GM18519 (cell line): ENCODE results near the gene CD22.

Experiments
- ATAC-seq: cut with Tn5 transposase; IDR thresholded peaks from one replicate; pipeline ENCODE4 v1.9.1; 2021; ENCODE audit warnings: mild to moderate bottlenecking, moderate library complexity; ENCODE audit not compliant: unreplicated experiment, low FRiP score

Gene CD22

DNA sequence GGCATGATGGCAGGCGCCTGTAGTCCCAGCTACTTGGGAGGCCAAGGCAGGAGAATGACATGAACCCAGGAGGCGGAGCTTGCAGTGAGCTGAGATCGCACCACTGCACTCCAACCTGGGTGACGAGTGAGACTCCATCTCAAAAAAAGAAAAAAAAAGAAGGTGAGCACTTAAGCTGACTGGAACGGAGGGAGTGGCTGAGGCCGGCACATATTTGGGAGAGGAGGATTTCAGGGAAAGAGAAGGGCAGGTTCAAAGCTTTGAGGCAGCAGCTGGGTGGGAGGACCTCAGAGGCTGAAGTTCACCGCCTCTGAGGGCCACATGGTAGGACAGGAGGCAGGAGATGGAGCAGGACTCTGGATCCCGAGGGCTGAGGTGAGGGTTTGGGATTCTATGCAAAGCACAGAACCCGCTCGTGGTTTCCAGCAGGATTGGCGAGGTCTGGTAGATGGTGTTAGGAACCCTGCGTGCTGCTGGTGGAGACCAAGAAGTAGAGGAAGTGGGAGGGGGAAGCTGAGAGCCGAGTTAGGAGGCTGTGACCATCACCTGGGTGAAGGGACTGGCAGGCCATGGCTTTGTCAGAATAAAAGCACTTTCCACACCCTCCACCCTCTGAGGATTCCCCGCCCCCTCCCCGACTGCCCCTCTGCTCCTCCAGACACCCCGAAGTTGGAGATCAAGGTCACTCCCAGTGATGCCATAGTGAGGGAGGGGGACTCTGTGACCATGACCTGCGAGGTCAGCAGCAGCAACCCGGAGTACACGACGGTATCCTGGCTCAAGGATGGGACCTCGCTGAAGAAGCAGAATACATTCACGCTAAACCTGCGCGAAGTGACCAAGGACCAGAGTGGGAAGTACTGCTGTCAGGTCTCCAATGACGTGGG is 8.4 kb downstream of the CD22 start:
- ATAC-seq = no peak

DNA sequence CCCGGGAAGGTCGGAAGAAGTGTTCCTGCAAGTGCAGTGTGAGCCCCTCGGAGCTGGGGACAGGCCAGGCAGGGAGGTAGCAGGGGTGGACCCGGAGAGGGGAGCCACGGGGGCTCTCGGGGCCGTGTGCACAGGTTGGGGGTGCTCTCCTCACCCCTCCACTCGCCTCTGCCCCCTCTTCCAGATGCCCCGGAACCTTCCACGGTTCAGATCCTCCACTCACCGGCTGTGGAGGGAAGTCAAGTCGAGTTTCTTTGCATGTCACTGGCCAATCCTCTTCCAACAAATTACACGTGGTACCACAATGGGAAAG is 9.0 kb downstream of the CD22 start:
- ATAC-seq = no peak

DNA sequence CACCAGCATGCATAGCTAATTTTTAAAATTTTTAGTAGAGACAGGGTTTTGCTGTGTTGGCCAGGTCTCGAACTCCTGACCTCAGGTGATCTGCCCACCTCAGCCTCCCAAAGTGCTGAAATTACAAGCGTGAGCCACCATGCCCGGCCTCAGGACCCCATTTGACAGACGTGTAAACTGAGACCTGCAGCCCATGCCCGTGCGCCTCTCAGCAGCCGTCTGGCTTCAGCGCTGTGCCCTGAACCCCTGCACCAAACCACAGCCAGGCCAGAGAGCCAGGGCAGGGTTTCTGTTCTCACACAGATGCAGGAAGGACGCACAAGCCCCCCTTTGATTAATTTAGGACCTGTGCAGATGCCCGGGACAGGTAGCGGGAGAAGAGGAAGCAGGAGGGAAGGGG is 11.4 kb downstream of the CD22 start:
- no peak for ATAC-seq

DNA sequence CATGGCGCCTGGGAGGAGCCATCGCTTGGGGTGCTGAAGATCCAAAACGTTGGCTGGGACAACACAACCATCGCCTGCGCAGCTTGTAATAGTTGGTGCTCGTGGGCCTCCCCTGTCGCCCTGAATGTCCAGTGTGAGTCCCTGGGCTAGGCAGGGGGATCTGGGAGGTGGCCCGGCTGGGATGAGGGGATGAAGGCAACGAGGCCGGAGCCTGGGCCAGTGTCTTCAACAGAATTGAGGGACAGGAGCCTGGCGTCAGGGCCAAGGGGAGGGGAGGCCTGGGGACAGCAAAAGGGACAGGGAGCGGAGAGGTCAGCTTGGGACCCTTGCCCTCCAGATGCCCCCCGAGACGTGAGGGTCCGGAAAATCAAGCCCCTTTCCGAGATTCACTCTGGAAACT is 12.0 kb downstream of the CD22 start:
- no peak for ATAC-seq

DNA sequence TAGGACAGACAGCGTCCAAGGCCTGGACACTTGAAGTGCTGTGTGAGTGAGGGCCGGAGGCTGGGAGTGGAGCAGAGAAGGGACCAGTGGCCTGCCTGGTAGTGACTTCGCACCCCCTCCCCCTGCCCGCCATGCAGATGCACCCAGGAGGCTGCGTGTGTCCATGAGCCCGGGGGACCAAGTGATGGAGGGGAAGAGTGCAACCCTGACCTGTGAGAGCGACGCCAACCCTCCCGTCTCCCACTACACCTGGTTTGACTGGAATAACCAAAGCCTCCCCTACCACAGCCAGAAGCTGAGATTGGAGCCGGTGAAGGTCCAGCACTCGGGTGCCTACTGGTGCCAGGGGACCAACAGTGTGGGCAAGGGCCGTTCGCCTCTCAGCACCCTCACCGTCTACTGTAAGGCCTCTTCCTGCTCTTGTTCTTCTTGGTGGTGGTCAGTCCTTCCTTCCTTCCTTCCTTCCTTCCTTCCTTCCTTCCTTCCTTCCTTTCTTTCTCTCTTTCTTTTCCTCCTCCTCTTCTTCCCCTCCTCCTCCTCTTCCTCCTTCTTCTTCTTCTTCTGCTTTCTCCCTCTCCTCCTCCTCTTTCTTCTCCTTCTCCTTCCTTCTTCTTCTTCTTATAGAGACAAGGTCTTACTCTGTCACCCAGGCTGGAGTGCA is 12.7 kb downstream of the CD22 start:
- no peak for ATAC-seq

DNA sequence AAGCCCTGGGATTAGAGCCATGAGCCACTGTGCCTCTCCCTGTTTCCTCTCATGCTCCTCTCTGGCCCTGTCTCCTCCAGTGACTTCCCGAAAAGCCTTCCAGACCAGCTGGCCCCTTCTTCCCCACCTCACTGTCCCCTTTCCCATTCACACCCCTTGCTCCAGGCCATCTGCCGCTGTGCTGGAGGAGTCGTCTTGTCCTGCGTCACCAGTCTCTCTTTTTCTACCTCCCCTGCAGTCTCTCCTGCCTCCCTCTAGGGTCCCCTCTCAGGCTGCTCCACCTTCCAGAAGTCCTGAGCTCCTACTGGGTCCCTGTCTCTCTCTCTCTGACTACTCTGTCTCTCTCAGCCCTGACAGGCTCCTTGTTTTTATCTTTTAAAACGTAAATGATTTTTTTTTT is 13.4 kb downstream of the CD22 start:
- ATAC-seq = no peak

DNA sequence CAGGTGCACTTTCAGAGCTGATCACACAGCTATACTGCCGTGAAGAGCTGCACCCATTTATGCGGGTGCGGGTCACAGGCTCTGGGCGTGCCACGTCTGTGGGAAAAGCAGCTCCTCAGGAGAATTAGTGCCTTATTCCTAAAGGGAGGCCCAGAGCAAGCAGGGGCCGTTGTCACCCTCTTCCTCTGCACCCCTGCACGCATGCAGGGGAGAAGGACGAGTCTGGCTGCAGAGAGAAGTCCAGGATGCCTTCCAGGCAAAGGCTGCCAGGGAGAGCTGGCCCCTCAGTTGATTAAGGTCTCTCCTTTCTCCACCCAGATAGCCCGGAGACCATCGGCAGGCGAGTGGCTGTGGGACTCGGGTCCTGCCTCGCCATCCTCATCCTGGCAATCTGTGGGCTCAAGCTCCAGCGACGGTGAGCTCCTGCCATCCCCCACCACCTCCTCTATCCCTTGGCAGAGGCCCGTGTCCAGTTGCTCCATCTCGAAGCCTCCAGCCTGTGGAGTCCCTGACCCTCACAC is 15.6 kb downstream of the CD22 start:
- ATAC-seq = no peak

DNA sequence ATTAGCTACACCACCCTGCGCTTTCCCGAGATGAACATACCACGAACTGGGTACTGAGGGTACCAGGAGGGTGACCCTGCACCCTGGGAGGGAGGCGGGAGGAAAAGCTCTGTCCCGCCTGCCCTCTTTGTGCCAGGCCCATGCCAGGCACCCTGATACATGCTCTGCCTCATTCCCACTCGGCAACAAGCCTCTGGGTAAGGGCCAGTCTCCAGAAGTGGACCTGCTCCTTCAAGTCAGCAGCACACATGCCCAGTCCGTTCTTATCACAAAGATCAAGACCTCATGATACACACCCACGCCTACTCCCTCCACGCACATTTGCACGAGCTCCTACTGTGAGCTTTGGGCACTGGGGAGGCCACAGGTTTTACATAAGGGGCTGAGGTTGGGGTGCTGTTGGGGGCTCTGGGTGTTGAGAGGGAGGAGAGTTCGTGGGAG is 16.7 kb downstream of the CD22 start:
- no peak for ATAC-seq

DNA sequence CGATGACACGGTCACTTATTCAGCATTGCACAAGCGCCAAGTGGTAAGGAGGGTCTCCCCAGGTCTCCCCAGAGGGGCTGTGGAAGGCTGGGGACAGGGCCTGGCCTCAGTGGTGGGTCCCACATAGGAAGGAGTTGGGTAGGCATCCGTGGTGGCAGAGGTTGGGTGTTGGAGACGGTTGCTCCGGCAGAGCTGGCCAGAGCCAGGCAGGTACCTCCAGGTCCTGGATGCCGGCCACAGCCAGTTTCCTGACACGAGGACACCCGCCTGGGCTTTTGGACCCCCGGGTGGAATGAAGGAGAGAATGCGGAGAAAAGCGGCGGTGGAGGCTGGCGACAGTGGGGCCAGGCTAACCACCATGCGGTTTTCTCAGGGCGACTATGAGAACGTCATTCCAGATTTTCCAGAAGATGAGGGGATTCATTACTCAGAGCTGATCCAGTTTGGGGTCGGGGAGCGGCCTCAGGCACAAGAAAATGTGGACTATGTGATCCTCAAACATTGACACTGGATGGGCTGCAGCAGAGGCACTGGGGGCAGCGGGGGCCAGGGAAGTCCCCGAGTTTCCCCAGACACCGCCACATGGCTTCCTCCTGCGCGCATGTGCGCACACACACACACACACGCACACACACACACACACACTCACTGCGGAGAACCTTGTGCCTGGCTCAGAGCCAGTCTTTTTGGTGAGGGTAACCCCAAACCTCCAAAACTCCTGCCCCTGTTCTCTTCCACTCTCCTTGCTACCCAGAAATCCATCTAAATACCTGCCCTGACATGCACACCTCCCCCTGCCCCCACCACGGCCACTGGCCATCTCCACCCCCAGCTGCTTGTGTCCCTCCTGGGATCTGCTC is 17.4 kb downstream of the CD22 start:
- no peak for ATAC-seq

DNA sequence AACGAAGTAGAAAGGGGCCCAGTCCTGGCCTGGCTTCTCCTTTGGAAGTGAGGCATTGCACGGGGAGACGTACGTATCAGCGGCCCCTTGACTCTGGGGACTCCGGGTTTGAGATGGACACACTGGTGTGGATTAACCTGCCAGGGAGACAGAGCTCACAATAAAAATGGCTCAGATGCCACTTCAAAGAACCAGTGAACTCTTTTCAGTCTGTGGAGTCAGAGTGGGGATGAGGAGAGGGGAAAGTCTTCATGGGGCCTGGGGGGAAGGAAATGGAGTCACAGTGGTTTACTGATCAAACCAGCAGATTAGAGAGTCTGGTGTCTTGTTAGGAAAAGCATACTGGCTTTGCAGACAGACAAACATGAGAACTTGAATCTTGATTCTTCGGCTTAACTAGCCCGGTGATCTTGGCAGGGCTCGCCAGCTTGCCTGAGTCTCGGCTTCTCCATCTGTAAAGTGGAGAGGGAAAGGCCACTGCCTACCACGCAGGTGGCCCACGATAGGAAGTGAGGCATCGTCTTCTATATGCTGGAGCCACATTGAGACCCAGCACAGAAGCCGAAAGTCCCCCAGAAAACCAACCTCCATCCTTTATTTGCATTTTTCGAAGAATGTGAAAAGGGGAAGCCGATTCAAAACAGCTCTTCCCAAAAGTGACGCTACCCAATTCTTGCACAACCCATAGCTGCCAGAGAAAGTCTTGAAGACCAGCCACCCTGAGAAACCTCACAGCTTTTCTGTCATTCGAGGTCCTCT is 18.4 kb downstream of the CD22 start, which contains the start of gene FFAR1:
FFAR1 (plus strand) TSS at position 732 of the 759 bp plus-strand sequence. CDS start 3,650 bp downstream, outside the sequence.
- no peak for ATAC-seq

DNA sequence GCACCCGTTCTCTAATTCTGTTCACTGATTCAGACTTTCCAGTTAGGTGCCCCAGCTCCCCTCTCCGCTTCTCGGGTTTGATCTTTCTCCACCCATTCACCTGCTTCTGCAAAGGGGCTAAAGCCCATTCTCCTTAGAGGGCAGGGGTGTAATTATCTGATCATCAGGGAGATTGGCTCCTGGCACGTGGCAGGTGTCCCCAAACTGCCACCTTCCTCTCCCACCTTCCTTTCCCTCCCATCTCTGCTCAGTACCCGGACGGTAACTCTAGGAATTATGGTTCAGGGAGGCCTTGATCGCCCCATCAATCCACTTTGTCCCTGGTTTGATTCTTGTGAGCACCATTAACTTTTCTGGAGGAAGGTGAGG is 18.9 kb downstream of the CD22 start:
- no peak for ATAC-seq

DNA sequence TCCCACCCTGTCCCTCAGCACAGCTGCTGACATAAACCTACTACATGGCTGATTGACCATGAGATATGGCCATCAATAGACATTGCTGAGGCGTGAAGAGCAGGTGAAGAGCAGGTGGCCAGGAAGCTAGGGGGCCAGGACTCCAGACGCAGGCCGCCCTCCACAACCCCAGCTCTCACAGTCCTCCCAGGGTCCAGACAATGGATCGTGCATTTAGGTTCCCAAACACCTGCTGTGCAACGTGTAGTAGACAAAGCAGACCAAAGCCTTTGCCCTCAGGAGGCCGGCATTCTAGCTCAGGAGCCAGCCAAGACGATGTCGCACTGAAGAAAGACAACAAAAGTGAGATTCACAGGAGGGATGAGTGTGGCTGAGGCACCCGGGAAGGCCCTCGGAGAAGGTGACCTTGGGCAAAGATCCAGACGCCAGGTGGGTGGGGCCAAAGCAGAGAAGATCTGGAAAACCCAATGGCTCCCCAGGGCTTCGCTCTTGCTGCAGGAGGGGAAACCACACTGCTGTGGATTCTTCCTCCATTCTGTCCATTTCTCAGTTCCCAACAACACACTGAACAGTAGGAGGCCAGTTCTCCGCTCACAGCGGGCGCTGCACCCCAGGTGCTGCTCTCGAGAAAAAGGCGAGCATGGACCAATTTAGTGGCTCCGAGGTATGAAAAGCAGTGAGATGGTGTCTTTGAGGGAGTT is 20.1 kb downstream of the CD22 start:
- no peak for ATAC-seq

DNA sequence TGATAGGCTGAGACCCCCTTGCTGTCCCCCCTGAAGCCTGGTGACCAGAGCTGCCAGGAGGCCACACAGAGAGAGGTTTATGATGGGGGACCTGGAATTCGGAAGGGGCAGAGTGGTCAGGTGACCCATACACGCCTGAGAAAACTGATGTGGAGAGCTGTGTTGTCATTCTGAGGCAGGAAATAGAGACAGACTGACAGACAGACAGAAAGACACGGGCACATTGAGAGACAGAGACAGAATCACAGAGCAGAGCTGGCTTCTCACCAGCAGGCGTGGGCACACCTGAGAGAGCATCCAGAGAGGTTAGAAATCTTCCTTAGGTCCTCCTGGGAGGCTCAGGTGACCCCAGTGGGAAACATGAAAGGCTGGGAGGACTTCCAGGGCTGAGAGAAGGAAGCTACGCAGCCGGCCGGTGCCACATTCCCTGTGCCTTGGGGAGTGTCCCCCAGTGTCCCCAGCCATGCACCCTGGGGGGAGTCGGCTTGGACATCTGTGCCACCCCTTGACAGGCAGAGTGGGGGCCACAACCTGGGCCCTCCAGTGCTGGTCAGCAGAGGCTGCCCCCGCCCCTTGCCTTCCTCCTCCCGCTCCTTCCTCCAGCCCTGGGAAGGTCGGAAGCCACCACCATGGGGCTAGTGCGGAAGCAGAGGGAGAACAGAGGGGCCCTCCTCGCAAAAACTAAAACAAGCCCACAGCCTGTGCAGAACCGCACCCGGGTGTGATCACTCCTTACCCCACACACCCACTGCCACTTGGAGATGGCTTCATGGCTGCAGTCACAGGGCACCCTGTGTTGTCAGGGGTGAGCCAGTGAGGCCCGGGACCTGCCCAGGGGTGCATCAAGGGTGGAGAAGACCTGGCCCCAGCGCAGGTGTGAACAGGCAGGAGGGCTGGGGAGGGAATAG is 20.9 kb downstream of the CD22 start:
- no peak for ATAC-seq

DNA sequence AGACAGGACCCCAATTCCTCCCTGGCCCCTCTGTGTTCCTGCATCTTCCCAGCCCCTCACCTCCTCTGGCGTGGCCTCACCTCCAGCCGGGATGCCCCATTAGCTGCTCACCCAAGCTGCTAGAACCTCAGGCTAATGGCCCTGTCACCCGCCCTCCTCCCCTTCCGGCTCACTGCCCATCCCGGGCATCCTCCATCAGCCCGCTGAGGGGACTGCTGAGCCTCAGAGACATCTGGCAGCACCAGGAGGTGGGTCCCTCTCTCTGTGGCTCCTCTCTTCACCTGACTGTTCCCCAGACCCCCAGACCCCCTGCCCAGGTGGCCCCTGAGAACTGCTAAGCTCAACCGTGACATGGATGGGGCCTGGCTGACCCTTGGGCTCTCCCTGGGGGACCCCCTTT is 21.6 kb downstream of the CD22 start:
- no peak for ATAC-seq

DNA sequence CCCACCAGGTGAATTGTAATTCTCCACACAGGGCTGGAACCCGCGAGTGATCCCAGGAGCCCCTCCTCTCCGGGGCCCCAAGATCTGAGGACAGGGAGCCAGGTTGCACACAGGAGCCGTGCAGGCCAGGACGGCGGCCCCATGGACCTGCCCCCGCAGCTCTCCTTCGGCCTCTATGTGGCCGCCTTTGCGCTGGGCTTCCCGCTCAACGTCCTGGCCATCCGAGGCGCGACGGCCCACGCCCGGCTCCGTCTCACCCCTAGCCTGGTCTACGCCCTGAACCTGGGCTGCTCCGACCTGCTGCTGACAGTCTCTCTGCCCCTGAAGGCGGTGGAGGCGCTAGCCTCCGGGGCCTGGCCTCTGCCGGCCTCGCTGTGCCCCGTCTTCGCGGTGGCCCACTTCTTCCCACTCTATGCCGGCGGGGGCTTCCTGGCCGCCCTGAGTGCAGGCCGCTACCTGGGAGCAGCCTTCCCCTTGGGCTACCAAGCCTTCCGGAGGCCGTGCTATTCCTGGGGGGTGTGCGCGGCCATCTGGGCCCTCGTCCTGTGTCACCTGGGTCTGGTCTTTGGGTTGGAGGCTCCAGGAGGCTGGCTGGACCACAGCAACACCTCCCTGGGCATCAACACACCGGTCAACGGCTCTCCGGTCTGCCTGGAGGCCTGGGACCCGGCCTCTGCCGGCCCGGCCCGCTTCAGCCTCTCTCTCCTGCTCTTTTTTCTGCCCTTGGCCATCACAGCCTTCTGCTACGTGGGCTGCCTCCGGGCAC is 22.6 kb downstream of the CD22 start:
- no peak for ATAC-seq

DNA sequence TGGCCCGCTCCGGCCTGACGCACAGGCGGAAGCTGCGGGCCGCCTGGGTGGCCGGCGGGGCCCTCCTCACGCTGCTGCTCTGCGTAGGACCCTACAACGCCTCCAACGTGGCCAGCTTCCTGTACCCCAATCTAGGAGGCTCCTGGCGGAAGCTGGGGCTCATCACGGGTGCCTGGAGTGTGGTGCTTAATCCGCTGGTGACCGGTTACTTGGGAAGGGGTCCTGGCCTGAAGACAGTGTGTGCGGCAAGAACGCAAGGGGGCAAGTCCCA is 23.1 kb downstream of the CD22 start:
- no peak for ATAC-seq

DNA sequence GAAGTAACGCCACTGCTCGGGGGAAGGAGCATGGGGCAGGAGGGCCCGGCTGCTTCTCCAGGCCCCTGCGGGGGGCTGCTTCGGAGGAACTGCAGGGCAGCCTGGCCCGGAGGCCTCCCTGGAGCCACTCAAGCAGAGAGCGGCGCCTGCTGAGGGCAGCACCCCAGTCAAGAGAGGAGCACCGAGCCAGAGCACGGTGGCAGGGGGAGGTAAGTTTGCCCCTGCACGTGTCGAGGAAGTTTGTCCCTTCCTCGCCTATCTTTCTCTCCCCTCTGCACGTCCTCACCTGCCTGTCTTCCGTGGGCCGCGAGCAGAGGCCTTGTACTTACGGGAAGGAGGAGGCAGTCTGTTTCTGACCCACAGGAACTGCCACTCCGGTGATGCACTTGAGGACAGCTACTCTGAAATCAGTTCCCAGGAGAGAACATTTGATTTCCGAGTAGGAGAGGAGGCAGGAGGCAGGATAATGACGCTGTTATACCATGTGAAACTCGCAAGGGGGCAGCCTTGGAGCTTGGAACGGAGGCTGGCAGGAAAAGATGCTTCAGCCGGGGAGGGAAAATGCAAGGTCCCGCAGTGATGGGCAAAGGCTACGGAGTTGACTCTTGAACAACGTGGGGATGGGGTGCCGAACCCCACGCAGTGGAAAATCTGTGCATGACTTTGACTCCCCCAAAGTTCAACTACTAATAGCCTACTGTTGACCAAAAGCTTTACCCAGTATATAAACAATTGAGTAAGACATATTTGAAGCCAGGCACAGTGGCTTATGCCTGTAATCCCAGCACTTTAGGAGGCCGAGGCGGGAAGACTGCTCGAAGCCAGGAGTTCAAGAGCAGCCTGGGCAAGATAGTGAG is 23.7 kb downstream of the CD22 start:
- no peak for ATAC-seq
